H1 (cell line): ENCODE data around the gene SLC19A1. TPM values are rescaled to one million over a fixed set of nuclear protein-coding genes. Genes with fewer than 3 reads are reported as not detected.

Experiments
- CTCF ChIA-PET: fragments of 300-600 bp; sonication (Branson Sonifier 250); formaldehyde crosslinking; loops from one replicate; lab custom pipeline; 2021; ENCODE audit not compliant: partially characterized antibody; lab: Charles Lee
- POLR2A ChIA-PET: fragments of 300-600 bp; sonication (Branson Sonifier 250); formaldehyde crosslinking; loops from one replicate; lab custom pipeline; 2021; ENCODE audit warnings: inconsistent platforms; ENCODE audit not compliant: partially characterized antibody; lab: Charles Lee
- DNase-seq, 2 experiments: peaks; one replicate each; pipeline versions ENCODE4 v3.0.0 to v3.0.0-alpha.2; 2010 to 2022; ENCODE audit warnings: low spot score in 2 of 2, low read depth in 1 of 2, mixed read lengths in 1 of 2
- FAIRE-seq: peaks from 2 replicates; lab custom pipeline; 2011; peaks lifted over from hg19 to GRCh38; lab: Jason Lieb, UNC
- H2AFZ ChIP-seq: 2 replicates; pipeline ENCODE4 v1.8.1; 2012; ENCODE audit warnings: low read length, inconsistent platforms
- H2AK5ac ChIP-seq: 2 replicates; pipeline ENCODE4 v1.6.1; 2013; ENCODE audit warnings: low read depth, low read length
- H2BK120ac ChIP-seq: replicated peaks from 2 replicates; pipeline ENCODE3; 2013; ENCODE audit warnings: low read depth, low read length, inconsistent platforms
- H2BK12ac ChIP-seq: 2 replicates; pipeline ENCODE4 v1.6.1; 2013; ENCODE audit warnings: low read depth, low read length
- H2BK15ac ChIP-seq: 2 replicates; pipeline ENCODE4 v1.6.1; 2013; ENCODE audit warnings: low read length
- H2BK20ac ChIP-seq: 2 replicates; pipeline ENCODE4 v1.6.1; 2013; ENCODE audit warnings: low read length
- H2BK5ac ChIP-seq: 2 replicates; pipeline ENCODE4 v1.6.1; 2013; ENCODE audit warnings: low read depth, low read length
- H3K14ac ChIP-seq: 2 replicates; pipeline ENCODE4 v1.6.1; 2013; ENCODE audit warnings: inconsistent platforms; ENCODE audit not compliant: insufficient read length
- H3K18ac ChIP-seq: 2 replicates; pipeline ENCODE4 v1.6.1; 2013; ENCODE audit warnings: low read length; ENCODE audit errors: extremely low read depth
- H3K23ac ChIP-seq: 2 replicates; pipeline ENCODE4 v1.6.1; 2013; ENCODE audit warnings: inconsistent platforms; ENCODE audit not compliant: insufficient read length
- H3K23me2 ChIP-seq: 2 replicates; pipeline ENCODE4 v1.6.1; 2013; ENCODE audit warnings: low read depth, low read length
- H3K27ac ChIP-seq: 2 replicates; pipeline ENCODE4 v1.6.1; 2011; ENCODE audit warnings: low read depth, low read length, inconsistent platforms
- H3K27me3 ChIP-seq, 4 experiments: replicated peaks in 1 of 4; 1 replicate in 1 of 4; 2 replicates in 3 of 4; pipeline versions ENCODE4 v1.6.1 to v1.8.1; 2011 to 2013; ENCODE audit warnings: low read length in 3 of 4, mild to moderate bottlenecking in 3 of 4, inconsistent platforms in 2 of 4, mixed read lengths in 2 of 4, moderate library complexity in 1 of 4; ENCODE audit not compliant: control insufficient read depth in 3 of 4, insufficient read depth in 3 of 4; ENCODE audit errors: extremely low read depth in 1 of 4
- H3K36me3 ChIP-seq, 4 experiments: 2 replicates each; pipeline versions ENCODE4 v1.6.1 to v1.8.1; 2011 to 2013; ENCODE audit warnings: mild to moderate bottlenecking in 4 of 4, low read length in 3 of 4, moderate library complexity in 2 of 4, control low read depth in 1 of 4, inconsistent platforms in 1 of 4; ENCODE audit not compliant: insufficient read depth in 4 of 4, control insufficient read depth in 2 of 4
- H3K4ac ChIP-seq: replicated peaks from 2 replicates; pipeline ENCODE3; 2013; ENCODE audit warnings: low read length, low read depth, mixed read lengths, inconsistent platforms; ENCODE audit not compliant: insufficient read length
- H3K4me1 ChIP-seq, 4 experiments: replicated peaks in 1 of 4; 1 replicate in 1 of 4; 2 replicates in 3 of 4; pipeline versions ENCODE4 v1.6.1 to v1.8.1; 2011 to 2013; ENCODE audit warnings: low read length in 3 of 4, inconsistent platforms in 2 of 4, mixed read lengths in 1 of 4; ENCODE audit not compliant: insufficient read depth in 4 of 4, control insufficient read depth in 3 of 4
- H3K4me2 ChIP-seq, 2 experiments: 2 replicates each; pipeline versions ENCODE4 v1.6.1 to v1.8.1; 2011 to 2013; ENCODE audit warnings: low read depth in 2 of 2, low read length in 2 of 2, control low read depth in 1 of 2, inconsistent platforms in 1 of 2, mild to moderate bottlenecking in 1 of 2; ENCODE audit not compliant: insufficient read depth in 1 of 2
- H3K4me3 ChIP-seq, 4 experiments: fragments of 200-600, 300-600 bp in 1 of 4; sonication (generic), shearing (Covaris generic), sonication (Bioruptor Twin) in 1 of 4; 2 replicates each; pipeline versions ENCODE4 v1.5.1 to v1.8.1; 2011 to 2016; ENCODE audit warnings: low read length in 4 of 4, low read depth in 3 of 4, control low read depth in 2 of 4, inconsistent platforms in 2 of 4, mild to moderate bottlenecking in 2 of 4, mixed read lengths in 1 of 4, moderate library complexity in 1 of 4; ENCODE audit not compliant: insufficient read depth in 2 of 4; ENCODE audit errors: extremely low read depth in 1 of 4
- H3K56ac ChIP-seq: replicated peaks from 2 replicates; pipeline ENCODE3; 2013; ENCODE audit warnings: low read depth, mild to moderate bottlenecking, mixed read lengths, low read length, inconsistent platforms; ENCODE audit not compliant: insufficient read length
- H3K79me1 ChIP-seq: 2 replicates; pipeline ENCODE4 v1.6.1; 2013; ENCODE audit warnings: low read depth, low read length, control low read depth
- H3K79me2 ChIP-seq, 2 experiments: 2 replicates each; pipeline versions ENCODE4 v1.6.1 to v1.8.1; 2012 to 2013; ENCODE audit warnings: low read length in 2 of 2, mild to moderate bottlenecking in 2 of 2, inconsistent platforms in 1 of 2; ENCODE audit not compliant: insufficient read depth in 2 of 2, control insufficient read depth in 1 of 2
- H3K9ac ChIP-seq, 4 experiments: replicated peaks in 1 of 4; 1 replicate in 1 of 4; 2 replicates in 3 of 4; pipeline versions ENCODE4 v1.6.1 to v1.8.1; 2011 to 2013; ENCODE audit warnings: low read depth in 3 of 4, low read length in 3 of 4, control low read depth in 2 of 4, mild to moderate bottlenecking in 2 of 4, moderate library complexity in 2 of 4, inconsistent platforms in 1 of 4; ENCODE audit errors: extremely low read depth in 1 of 4
- H3K9me3 ChIP-seq, 2 experiments: 2 replicates each; pipeline versions ENCODE4 v1.6.1 to v1.8.1; 2012 to 2013; ENCODE audit warnings: mild to moderate bottlenecking in 2 of 2, moderate library complexity in 2 of 2, control low read depth in 1 of 2, inconsistent platforms in 1 of 2, low read depth in 1 of 2, low read length in 1 of 2, mixed read lengths in 1 of 2; ENCODE audit not compliant: insufficient read depth in 2 of 2
- H4K20me1 ChIP-seq, 2 experiments: replicated peaks in 1 of 2; 2 replicates each; pipeline versions ENCODE3 to v1.8.1; 2011 to 2013; ENCODE audit warnings: inconsistent platforms in 2 of 2, low read length in 2 of 2, mild to moderate bottlenecking in 1 of 2; ENCODE audit not compliant: insufficient read depth in 2 of 2, control insufficient read depth in 1 of 2
- H4K5ac ChIP-seq: 2 replicates; pipeline ENCODE4 v1.6.1; 2013; ENCODE audit warnings: low read length, low read depth, mixed read lengths, inconsistent platforms; ENCODE audit not compliant: insufficient read length
- H4K8ac ChIP-seq: 2 replicates; pipeline ENCODE4 v1.8.0; 2013; ENCODE audit warnings: mild to moderate bottlenecking, moderate library complexity, low read length, inconsistent platforms; ENCODE audit not compliant: insufficient read depth; ENCODE audit errors: extremely low read depth
- H4K91ac ChIP-seq: replicated peaks from 2 replicates; pipeline ENCODE3; 2013; ENCODE audit warnings: low read length, mixed read lengths, inconsistent platforms; ENCODE audit not compliant: insufficient read length
- BRCA1 ChIP-seq: IDR thresholded peaks from 2 replicates; pipeline ENCODE4 v1.6.1; 2012; ENCODE audit warnings: low read depth, low read length, improper control_type of control experiment
- POLR2AphosphoS5 ChIP-seq: IDR thresholded peaks from 2 replicates; pipeline ENCODE4 v1.6.1; 2011; ENCODE audit warnings: low read depth, low read length
- SIN3A ChIP-seq, 2 experiments: IDR thresholded peaks in 1 of 2; conservative IDR thresholded peaks in 1 of 2; 2 replicates each; pipeline ENCODE4 v1.6.1; 2011 to 2012; ENCODE audit warnings: low read length in 2 of 2, improper control_type of control experiment in 1 of 2, low read depth in 1 of 2, mild to moderate bottlenecking in 1 of 2
- WGBS, 2 experiments: shearing (Covaris generic) in 1 of 2; methylation state at CpG; one replicate each; pipeline versions ENCODE4 v1.1.6 to v1.1.7; 2013 to 2015; ENCODE audit warnings: low lambda C conversion rate in 2 of 2, mixed read lengths in 2 of 2, inconsistent platforms in 1 of 2, low coverage in 1 of 2, missing lambda C conversion rate in 1 of 2; ENCODE audit not compliant: insufficient replicate concordance in 2 of 2, insufficient coverage in 1 of 2, insufficient read length in 1 of 2; ENCODE audit errors: extremely low coverage in 1 of 2, missing lambda C conversion rate in 1 of 2; 5-methylcytosine and 5-hydroxymethylcytosine counted together
- polyA plus RNA-seq, 7 experiments: library from polyadenylated mRNA; depleted of rRNA in 3 of 7; stranded (reverse) in 5 of 7; unstranded in 2 of 7; fragments of >200 nt in 5 of 7; fragments of 200-250 nt in 2 of 7; gene quantifications; 1 replicate in 5 of 7; 2 replicates in 1 of 7; 4 replicates in 1 of 7; pipeline versions ENCODE4 v1.2.1 to v1.2.3, GENCODE V29; 2011 to 2013; ENCODE audit warnings: missing spikeins in 2 of 7, mixed read lengths in 2 of 7
- total RNA-seq: library from RNA; stranded (reverse); fragmentation: NEBNext Ultra II Directional; extraction: Animal tissue kit (Norgen Biotek cat#: 25700); gene quantifications from 2 replicates; pipeline ENCODE4 v1.2.1, GENCODE V29; 2021
- TF ChIP-seq, protein P1 (sequence below), 3 experiments: IDR thresholded peaks; 1 replicate in 2 of 3; 2 replicates in 1 of 3; pipeline versions ENCODE4 v1.5.1 to v1.6.1; 2011; ENCODE audit warnings: low read length in 3 of 3, mild to moderate bottlenecking in 3 of 3, inconsistent platforms in 2 of 3, low read depth in 1 of 3, moderate library complexity in 1 of 3; ENCODE audit not compliant: insufficient read depth in 1 of 3; ENCODE audit errors: control extremely low read depth in 1 of 3

The SLC19A1 gene
- total and polyA plus RNA-seq, 2 of the 8 experiments (the other 6 are each of a cell fraction or from before 2014, with no cell fraction given): 31.6 to 43.8 TPM

DNA sequence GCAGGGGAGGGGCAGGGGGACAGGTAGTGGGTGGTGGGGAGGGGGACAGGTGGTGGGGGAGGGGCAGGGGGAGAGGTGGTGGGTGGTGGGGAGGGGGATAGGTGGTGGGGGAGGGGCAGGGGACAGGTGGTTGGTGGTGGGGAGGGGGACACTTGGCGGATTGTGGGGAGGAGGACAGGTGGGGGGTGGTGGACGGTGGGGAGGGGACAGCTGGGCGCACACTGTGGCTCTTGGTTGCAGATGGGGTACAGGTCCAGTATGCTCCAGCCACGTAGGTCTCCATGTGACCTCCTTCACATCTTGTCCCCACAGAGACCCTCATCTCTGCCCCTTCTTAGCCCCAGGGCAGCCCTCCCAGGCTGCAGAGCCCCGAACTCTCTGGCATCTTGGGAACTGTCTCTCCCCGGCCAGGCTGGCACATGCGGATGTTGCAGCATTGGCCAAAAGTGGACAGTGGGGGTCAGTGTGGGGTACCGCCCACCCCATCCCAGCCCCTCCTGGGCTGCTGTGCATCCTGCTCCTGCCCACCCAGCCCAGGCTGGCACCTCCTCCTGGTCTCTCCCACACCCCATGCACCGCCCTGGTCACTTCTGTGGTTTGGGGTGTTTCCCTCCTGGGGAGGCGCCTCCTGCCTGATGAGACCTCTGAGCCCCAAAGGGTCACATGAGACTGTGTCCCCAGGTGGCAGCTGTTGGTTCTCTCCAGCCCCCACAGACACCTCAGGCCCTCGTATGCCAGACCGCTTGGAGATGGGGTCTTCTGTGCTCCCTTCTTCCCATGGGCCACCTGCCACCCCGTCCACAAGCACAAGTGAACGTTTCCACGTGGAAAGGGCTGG, 7.6 kb upstream of the SLC19A1 start:
- Histone ChIP-seq H3K4me3 (no peak overlapping the region), H3K79me2 (no peaks in the 10 kb centered on the region), H2BK20ac (no peak overlapping the region), H4K5ac (no peak overlapping the region), H2BK12ac (peak overlapping the region; percentile 68; the same call in 1 of the 2 replicates), H2BK5ac (peak overlapping the region; percentile 35; the same call in 1 of the 2 replicates), H3K4ac (peak overlapping the region; percentile 83), H3K14ac (no peak overlapping the region), H2AK5ac (peak overlapping the region; percentile 32; the same call in 1 of the 2 replicates), H3K27me3 (no peaks in the 10 kb centered on the region; a peak in 1 of 7 replicates), H3K9me3 (no peaks in the 10 kb centered on the region), H2BK15ac (peak overlapping the region; percentile 81; the same call in 1 of the 2 replicates), H3K36me3 (no peaks in the 10 kb centered on the region), H3K27ac (no peak overlapping the region), H3K4me2 (no peak overlapping the region), H3K23me2 (peaks cover 4% of the 10 kb centered on the region; the same call in 1 of the 2 replicates), H3K18ac (no peak overlapping the region), H2BK120ac (no peak overlapping the region), H3K9ac (no peak overlapping the region), H3K56ac (no peak overlapping the region), H4K8ac (no peak overlapping the region), H2AFZ (no peak overlapping the region), H3K23ac (no peak overlapping the region), H3K4me1 (peaks cover 0 to 4% (median 1%) of the 10 kb centered on the region in 4 experiments; a peak in 2 of 7 replicates), H4K20me1 (no peaks in the 10 kb centered on the region), H3K79me1 (no peaks in the 10 kb centered on the region), H4K91ac (no peak overlapping the region)
- DNase-seq: no peak
- POLR2A ChIA-PET: no interaction called here
- no peak for FAIRE-seq
- CTCF ChIA-PET: interaction anchor here (1.6 kb wide), 1 partner anchor 26 kb away, joined by 7 read pairs; no protein-coding TSS in a partner anchor
- 91% methylated on average over 11 of the region's 15 CpGs; no CpG with 5 or more reads in 1 of the 2 experiments for WGBS, 2 experiments
- TF ChIP-seq POLR2AphosphoS5 (no peak), SIN3A (conservative IDR thresholded peaks at IDR 0.05 in 1 of 2, IDR thresholded peaks at IDR 0.05 in 1 of 2; ENCODE audit: low read depth in 1 of 2, low read length in 2 of 2) (no peak), BRCA1 (no peak)
- TF ChIP-seq, protein P1, sequence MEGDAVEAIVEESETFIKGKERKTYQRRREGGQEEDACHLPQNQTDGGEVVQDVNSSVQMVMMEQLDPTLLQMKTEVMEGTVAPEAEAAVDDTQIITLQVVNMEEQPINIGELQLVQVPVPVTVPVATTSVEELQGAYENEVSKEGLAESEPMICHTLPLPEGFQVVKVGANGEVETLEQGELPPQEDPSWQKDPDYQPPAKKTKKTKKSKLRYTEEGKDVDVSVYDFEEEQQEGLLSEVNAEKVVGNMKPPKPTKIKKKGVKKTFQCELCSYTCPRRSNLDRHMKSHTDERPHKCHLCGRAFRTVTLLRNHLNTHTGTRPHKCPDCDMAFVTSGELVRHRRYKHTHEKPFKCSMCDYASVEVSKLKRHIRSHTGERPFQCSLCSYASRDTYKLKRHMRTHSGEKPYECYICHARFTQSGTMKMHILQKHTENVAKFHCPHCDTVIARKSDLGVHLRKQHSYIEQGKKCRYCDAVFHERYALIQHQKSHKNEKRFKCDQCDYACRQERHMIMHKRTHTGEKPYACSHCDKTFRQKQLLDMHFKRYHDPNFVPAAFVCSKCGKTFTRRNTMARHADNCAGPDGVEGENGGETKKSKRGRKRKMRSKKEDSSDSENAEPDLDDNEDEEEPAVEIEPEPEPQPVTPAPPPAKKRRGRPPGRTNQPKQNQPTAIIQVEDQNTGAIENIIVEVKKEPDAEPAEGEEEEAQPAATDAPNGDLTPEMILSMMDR (IDR thresholded peaks at IDR 0.05; ENCODE audit: control extremely low read depth in 1 of 3, insufficient read depth in 1 of 3, low read depth in 1 of 3, low read length in 3 of 3): peak in 1 of 3 experiments; percentile 18; a peak in 1 of 4 replicates
